HCT116 (cell line): Measurements from ENCODE around the gene RHOT1.

ENCODE experiments used
- CTCF ChIP-seq, 3 experiments: fragments of 200-600 bp in 1 of 3; sonication (generic) in 1 of 3; IDR thresholded peaks in 2 of 3; conservative IDR thresholded peaks in 1 of 3; 2 replicates each; pipeline ENCODE4 v1.5.1; 2012 to 2017; ENCODE audit warnings: low read depth in 2 of 3, low read length in 2 of 3, antibody characterized with exemption in 1 of 3, borderline replicate concordance in 1 of 3, control low read depth in 1 of 3, mild to moderate bottlenecking in 1 of 3, mixed read lengths in 1 of 3, mixed run types in 1 of 3, moderate library complexity in 1 of 3; ENCODE audit not compliant: insufficient read depth in 1 of 3
- POLR2A ChIP-seq: IDR thresholded peaks from 2 replicates; pipeline ENCODE4 v1.7.0; 2011; ENCODE audit warnings: borderline replicate concordance; ENCODE audit not compliant: insufficient read depth, insufficient read length; ENCODE audit errors: extremely low read depth
- POLR2AphosphoS5 ChIP-seq: IDR thresholded peaks from 2 replicates; pipeline ENCODE4 v1.6.1; 2011; ENCODE audit warnings: mild to moderate bottlenecking, low read depth, low read length, moderate library complexity
- REST ChIP-seq: IDR thresholded peaks from 2 replicates; pipeline ENCODE4 v1.6.1; 2012; ENCODE audit warnings: low read depth

- TF ChIP-seq REST (no peak), CTCF (IDR thresholded peaks at IDR 0.05 in 2 of 3, conservative IDR thresholded peaks at IDR 0.05 in 1 of 3; ENCODE audit: borderline replicate concordance in 1 of 3, insufficient read depth in 1 of 3, low read depth in 2 of 3, low read length in 2 of 3) (no peak), POLR2AphosphoS5 (no peak), POLR2A (no peak)
Measured at GRCh38 chr17:32104158-32104557, 38.1 kb upstream of the RHOT1 start.
